Ammon's horn (tissue), 1 donor: ENCODE data around the gene RPS6KA6.
A peak's percentile ranks its signal among the peaks of the same experiment; 100 is the strongest.

Experiments used
- DNase-seq: peaks from one replicate; pipeline ENCODE4 v3.0.0-alpha.2; 2016; ENCODE audit warnings: low spot score

The RPS6KA6 gene

DNA sequence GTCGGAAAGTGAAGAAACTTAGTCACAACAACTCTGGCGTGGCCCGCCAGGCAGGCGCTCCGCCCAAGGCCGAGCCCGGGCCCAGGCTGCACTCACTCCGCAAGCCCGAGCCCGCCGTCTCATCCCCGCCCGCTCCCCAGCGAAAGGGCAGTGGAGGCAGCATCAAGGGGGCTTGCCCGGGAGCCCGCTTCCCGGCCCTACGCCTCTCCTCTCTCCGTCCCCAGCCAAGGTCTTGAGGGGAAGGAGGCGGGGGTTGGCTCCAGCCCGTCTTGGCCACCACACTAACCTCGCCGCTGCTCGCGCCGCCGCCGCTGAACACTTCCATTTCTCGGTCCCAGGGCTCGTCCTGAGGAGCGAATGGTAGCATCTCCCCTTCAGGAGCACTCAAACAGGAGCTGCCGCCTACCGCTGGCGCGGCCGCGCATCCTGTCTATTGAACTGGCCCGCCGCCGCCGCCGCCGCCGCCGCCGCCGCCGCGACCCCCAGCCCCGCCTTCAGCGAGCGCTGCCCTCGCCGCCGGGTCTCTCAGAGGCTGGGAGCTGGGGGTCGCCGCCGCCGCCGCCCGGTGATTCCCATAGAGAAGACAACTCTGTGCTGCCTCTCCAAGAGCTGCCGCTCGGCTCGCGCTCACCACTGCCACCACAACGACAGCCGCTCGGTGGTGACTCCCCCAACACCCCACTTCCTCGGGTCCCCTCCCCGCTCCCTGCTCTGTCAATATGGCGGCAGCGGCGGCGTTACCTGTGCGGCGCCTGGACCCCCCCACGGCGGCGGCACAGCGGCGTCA, at the start of gene RPS6KA6:
RPS6KA6 (minus strand) TSS at position 667 of the 787 bp plus-strand sequence; CDS start at position 367, 300 bp downstream.
- peak; percentile 6 for DNase-seq

DNA sequence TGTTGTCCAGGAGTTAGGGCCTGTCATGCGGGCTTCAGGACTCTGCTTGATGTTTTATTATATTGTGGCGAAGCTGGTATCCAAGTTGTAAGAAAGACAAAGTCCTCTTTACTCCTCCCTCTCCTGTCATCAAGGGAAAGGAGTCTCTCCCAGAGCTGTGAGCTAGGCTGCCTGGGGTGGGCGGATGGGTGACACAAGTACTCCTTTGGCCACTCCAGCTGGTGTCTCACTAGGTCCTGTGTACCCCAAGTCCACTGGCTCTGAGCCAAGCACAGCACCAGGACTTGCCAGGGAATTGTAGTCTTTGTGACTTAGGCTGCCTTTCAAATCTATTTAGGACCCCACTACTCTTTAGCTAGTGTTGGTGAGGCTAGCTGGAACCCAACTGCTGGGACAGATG, 36.7 kb upstream of the RPS6KA6 start:
- no peak for DNase-seq

DNA sequence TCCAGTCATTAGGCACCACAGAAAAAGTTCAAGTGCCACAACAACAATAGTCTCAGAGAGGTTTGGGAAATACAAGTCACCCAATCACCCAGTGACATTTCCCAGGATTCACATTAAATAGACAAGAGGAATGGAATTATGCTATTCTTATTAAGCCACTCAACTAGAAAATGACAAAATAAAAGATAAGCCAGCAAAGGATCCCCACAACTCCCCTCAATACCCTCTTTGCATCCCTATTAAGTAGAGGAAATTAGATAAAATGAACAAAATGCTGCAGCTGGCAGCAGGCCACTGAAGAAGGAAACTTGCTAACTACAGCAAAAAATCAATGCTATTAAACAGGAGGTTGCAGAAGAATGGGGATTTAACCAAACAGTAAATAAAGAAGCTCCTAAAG, 35.3 kb upstream of the RPS6KA6 start:
- DNase-seq, result no peak

DNA sequence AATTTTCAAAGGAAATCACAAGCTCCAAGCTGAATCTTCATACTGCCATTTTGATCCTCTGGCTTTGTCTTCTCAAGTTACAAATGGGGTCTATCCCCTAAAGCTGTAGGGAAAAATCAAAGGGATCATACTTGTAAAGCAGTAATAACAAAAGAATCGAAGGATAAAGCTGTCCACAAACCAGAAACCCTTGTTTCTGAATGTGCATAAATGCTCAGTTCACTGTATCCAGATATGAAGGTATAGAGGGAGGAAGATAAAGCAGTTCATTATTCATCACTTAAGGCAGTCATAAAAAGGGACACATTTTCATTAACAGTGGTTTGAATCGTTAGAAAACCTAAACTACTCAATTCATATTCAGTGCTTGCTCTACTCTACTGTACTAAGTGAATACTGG, 33.2 kb upstream of the RPS6KA6 start:
- DNase-seq, result no peak

DNA sequence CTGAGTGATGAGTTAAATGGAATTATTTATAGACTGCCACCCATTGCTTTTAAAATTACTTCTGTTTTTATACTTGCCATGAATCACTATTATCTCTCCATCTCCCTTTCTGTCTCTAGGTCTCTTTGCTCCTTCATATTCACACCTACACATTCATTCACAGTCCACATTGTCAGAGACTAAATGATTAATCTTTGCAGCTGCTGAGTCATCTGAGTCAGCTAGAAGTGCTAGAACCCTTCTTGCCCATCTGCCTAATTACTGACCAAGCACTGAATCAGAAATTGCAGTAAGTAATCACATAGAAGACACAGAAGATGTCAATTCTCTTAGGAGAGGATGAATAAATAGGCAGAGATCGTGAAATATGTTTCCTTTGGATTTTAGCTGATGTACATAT, 31.6 kb upstream of the RPS6KA6 start:
- DNase-seq, result no peak

DNA sequence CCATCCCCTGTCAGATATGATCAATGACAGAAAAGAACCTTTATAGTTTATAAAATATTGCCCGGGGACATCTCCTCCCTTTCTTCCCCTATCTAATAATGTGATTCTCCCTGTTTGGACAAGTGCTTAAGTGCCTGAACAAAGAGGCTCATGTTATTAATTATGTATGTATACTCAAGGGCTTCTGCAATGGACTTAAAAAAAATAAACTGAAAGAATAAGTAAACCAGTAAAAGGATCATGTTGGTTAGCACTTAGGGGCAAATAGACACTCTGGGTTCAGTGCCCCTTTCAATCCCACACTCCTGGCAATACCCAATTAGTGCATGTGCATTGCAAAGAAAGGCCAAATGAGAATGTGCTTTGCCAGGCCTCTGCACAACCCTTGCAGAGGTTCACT, 30.7 kb upstream of the RPS6KA6 start:
- no peak for DNase-seq

DNA sequence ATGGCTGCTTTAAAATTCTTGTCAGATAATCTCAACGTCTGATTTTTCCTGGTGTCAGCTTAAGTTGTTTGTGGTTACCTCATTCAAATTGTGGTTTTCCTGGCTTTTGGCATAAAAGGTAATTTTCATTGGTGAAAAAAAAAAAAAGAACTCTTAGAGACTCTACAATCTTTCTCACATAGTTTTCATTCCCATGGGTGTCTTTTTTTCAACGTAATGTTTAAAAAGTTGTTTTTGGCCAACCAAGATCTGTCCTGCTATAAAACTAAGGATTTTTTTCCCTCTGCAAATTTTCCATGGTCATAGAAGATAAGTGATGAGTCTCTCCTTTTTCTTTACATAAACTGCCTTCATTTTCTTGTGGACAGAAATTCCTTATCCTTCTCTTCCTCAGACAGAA, 28.9 kb upstream of the RPS6KA6 start:
- DNase-seq, result no peak

DNA sequence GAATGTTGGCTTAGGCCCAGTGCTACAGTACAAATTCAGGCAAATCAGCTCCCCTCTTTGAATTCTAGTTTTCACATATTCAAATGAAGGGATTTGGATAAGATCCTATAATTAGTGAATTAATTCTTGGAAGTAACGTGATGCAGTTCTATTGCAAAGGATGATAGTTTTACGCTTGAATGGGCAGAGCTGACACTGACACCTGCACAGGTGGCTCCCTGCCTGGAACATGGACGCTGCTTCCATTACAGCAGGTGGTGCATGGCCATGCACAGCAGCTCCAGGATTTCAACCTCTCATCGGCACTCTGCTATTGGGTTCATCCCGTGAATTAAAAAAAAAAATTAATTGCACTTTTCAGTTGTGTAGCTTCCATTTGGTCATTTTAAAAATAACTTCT, 28.4 kb upstream of the RPS6KA6 start:
- no peak for DNase-seq

DNA sequence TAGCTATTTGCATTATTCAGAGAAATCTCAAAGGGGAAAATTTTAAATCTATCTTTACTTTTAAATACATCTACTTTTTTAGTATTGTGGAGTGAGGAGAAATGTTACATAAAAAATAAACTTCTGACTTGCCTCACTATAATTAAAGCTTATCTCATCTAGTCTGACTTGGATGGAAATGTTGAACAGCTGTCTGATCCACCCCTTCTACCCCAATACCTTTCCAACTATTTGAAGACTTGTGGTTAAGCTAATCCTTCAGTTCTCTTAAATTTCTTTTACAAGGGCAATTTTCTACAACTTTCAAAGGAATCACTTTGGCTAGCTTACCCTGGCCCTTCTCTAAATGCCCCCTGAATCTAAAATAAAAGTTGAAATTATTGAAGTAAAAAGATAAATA, 17.3 kb upstream of the RPS6KA6 start:
- DNase-seq, result no peak

DNA sequence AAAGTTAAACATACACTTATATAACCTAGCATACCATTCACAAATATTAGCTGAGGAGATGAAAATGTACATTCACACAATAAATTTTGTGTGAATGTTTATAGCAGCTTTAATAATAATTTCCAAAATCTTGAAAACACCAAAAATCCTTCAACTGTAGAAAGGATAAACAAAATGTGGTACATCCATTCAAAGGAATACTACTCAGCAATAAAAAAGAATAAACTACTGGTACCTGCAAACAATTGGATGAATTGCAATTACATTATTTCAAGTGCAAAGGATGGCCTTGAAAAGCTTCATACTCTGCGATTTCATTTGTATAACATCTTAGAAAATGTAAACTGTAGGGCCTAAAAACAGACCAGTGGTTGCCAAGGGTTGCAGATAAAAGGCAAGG, 11.7 kb upstream of the RPS6KA6 start:
- DNase-seq, result no peak

DNA sequence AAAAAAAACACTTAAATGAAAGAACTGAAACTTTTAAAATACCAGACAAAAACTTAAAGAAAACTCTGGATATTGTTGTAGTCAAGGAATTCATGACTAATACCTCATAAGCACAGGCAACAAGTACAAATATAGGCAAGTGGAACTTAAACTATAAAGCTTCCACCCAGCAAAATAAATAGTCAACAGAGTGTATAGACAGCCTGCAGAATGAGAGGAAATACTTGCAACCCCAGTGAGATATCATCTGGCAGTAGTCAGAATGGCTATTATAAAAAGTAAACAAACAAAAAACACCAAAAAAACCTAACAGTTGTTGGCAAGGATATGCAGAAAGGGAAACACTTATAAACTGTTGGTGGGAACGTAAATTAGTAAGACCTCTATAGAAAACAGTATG, 9.6 kb upstream of the RPS6KA6 start:
- no peak for DNase-seq

DNA sequence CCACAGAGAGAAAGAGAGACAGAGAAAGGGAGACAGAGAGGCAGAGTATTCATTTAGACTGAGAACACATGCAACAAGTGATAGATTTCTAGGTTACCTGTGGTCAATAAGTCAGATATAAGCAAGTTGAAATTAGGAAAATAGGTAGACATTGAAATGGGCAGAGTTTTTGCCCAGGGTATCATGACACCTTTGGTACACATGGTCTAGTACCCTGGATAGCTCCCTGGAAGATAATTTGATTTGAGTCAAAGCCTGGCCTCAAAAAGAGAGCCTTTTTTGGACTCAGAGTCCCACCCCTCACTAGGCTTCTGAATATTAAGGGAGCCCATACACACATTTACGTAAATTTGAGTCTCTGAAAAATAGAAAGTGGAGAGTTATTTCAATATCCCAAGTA, 4.0 kb upstream of the RPS6KA6 start:
- DNase-seq, result no peak

DNA sequence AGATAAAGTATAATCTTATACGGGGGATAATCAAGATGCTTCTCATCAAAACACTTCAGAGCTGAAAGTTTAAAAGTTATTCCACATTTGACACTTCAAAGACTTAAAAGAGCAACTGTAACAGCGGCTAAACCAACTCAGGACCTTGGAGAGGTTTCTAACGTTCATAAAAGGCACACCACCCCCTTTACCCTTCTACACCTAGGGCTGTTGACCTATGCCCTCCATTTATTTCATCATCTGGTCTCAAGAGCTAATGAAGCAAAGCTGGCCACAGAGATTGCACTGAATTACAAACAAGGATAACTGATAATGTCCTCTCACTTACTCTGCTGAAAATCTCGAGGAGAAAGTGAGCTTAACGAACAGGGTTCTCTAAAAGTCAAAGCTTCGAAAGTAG, 1.1 kb upstream of the RPS6KA6 start:
- no peak for DNase-seq

DNA sequence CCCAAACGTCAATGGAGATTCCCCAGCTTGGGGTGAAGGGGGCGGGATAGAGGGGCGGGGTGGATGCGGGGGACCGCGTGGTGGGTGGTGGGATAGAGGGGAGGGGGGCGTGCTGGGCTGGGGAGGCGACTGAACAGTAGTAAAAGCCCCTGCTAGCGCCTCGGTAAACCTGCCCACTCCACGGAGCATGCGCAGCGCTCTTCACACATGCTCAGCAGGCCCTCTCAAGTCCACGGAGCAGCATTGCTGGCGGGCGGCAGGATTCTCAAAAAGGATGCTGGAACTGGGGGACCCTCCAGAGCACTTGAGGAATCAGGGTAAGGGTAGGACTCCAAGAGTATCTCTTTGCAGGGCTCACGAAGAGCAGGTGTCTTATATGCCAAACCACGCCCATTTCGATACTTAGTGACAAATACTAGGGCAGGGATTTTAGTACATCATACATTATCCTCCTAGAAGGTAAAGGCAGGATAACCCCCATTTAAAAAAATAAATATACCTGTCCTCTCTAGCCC, 378 bp upstream of the RPS6KA6 start:
- peak; percentile 51 for DNase-seq

DNA sequence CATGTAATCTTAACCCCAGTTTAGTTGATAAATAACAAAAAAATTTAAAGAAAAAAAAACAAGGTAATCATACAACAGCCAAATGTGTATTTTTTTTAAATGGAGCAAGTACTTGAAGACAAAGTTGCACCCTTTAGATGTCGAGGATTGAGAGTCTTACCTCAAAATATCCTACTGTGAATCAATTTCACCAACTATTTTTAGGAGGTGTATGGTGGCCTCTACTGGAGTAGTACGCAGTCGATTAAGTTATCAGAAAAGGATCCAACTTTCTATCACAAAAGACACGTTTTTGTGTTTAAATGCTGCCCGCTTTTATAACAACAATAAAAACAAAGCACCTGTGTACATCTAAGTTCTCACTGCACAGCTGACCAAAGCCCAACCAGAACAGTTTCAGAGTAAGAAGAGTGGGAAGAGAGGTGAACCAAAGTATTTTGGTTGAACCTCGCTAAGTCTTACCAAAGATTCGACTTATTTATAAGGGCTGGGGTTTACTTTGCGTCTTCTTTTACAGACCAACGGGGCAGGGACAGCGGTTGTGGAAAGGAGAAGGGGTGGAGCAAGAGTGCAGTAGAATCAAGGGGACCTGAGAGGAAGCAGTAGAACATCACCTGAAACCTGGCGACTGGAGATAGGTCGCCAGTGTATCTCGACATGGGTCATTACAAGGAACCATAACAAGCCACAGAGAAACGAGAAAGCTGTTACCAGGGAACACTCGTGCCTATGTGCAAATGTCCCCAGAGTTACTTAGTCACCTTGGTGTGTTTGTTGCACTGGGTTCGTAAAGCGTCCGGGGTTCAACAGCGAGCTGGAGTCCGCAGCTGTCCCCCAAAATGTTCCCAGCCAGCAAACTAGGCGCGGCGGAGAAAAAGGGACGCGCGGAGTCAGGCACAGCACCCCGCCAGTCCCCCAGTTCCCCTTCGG, 1.1 kb downstream of the RPS6KA6 start:
- DNase-seq, result no peak

DNA sequence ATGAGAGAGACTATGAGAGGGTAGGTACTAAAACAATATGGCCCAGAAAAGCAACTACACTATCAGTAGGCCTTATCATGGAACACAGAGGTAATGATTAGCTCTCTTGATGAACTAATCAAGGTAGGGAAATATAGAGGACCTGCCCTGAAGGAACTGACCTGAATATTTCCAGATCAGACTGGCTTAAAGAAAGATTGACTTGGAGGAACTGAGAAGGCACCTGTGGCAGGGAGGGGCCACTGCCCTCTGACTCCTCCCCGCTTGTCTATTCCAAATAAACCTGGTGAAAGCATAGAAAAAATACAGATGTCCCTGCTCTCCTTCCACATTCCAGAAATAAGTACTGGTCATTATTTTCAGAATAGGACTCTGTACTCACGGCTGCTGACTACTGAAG, 5.5 kb downstream of the RPS6KA6 start:
- DNase-seq, result no peak

DNA sequence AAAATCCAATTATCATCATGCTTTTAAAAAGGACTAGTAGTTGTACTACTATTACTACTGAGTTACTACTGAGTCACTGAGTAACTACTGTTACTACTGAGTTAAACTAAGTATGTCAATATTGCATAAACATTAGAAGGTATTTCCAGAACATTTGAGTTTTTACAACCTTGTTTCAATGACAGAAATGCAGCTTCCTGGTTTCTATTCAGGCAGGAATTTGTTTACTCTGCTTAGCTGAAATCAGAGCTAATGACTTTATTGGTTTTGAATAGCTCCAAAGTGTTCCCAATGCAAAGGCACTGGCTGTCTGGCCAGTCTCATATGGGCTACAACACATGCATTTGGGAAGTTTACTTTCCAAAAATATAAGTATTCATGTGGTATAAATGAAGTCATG, 12.0 kb downstream of the RPS6KA6 start:
- no peak for DNase-seq

DNA sequence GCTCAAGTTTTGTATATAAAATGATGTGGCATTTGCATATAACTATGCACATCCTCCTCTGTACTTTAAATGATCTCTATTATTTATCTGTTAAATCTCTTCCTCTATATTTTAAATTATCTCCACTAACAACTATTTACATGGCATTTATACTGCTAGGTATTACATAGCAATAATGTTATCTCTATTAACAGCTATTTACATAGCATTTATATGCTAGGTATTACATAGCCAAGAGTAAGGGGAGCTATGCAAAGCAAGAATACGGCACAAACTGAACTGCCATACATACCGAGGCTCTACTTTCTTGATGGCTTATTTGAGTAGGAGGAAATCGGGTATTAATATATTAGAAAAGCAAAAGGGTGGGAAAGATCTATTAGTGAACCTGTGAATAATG, 12.7 kb downstream of the RPS6KA6 start:
- DNase-seq, result no peak

DNA sequence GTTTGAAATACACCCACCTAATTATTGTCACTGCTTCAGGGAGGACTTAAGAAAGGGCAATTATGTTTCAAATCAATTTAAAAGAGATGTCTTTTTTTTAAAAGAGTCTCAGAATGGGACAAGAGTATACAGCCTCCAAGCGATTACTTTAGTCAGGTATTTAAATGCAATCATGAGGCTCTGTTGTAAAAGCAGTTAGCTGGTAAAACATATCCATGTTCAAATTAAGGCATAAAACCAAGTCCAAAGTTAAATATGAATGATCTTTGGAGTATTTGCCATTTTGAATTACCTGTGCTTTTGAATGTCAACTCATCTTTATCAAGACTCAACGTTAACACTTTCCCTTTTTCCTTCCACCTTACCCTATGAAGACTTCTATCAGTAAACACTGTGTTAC, 13.7 kb downstream of the RPS6KA6 start:
- no peak for DNase-seq

DNA sequence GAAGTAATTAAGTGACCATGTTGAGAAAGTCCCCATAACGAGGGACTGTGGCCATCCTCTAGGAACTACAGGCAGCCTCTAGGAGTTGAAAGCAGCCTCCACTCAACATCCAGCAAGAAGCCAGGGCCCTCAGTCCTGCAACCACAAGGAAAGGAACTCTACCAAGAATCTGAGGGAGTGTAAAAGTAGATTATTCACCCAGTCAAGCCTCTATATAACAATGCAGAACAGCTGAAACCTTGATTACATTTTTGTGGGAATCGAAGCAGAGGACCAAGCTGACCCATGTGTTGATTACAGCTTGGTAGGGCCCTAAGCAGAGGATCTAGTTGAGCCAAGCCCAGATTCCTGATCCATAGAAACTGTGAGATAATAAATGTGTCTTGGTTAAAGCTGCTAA, 17.1 kb downstream of the RPS6KA6 start:
- DNase-seq, result no peak

DNA sequence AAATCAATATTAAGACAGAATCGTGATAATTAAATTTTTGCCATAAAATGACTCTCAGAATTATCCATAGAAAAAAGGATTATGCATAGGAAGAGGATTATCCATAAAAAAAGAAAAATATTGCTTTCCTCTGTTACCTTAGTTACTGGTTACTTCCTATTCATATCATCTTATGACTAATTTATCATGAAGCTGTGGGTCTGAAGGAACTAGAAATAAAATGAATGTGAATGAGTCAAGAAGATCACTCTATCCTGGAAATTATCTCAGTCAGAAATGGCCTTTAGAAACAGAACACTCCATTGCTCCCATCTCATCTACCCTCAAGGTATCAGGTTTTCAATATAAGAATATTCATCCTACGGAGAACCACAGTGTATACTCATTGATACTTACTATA, 19.4 kb downstream of the RPS6KA6 start:
- DNase-seq, result no peak

DNA sequence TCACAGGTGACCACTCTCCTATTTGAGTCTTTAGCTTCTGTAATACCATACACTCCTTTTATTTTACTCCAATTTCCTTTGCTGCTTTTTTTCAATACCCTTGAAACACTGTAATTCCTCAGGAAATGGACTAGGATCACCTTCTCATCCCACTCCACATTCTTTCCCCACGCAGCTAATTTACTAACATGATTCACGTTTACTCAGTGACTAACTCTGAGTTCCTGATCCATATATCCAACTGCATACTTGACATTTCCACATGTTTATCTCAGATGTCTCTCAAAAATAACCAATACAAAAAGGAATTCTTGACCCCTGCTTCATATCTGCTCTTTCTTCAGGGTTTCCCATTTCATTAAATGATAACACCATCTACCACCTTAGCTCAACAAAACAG, 19.9 kb downstream of the RPS6KA6 start:
- no peak for DNase-seq

DNA sequence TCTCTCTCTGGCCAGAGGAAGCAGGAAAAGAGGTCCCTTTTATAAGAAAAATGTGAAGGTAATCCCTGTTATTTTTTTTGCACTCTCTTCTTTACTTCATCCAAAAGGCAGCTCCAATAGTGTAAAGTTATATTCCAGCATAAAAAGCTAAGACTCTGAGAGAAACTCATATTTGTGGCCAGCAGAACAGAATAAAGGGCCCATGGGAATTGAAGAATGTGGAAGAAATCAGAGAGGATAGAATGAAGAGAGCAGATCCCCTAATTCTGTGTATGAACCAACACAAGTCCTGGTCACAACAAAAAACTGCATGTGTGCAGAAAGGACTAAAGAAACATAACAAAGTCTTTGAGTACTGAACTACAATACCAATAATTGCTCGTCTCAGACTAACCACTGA, 22.3 kb downstream of the RPS6KA6 start:
- DNase-seq, result no peak
